Right ventricle myocardium inferior (tissue), 1 donor: ENCODE results near the gene PEPD. TPM values are rescaled to one million over a fixed set of nuclear protein-coding genes. Genes with fewer than 3 reads are reported as not detected.

ENCODE experiments used
- ATAC-seq: fragments of 200-7000 bp; cut with Tn5 transposase; one replicate; pipeline ENCODE4 v1.9.1; 2020; ENCODE audit warnings: mild to moderate bottlenecking, moderate library complexity
- DNase-seq: peaks from one replicate; pipeline ENCODE4 v3.0.0; 2021; ENCODE audit errors: missing footprints
- intact Hi-C: fragments of 100-400 bp; cut with DNase I; formaldehyde crosslinking; loops from one replicate; pipeline ENCODE4 v1.11.0; 2022
- total RNA-seq: library from RNA; stranded (reverse); fragmentation: NEBNext Ultra II Directional; extraction: Animal tissue kit (Norgen Biotek cat#: 25700); gene quantifications from one replicate; pipeline ENCODE4 v1.2.1, GENCODE V29; 2021
- donor health status: DM: no; HTN: yes; CAD: no; lungs with severe emphysema.

Gene PEPD
- total RNA-seq, 1 donor from 2014 or later: 32.1 TPM

DNA sequence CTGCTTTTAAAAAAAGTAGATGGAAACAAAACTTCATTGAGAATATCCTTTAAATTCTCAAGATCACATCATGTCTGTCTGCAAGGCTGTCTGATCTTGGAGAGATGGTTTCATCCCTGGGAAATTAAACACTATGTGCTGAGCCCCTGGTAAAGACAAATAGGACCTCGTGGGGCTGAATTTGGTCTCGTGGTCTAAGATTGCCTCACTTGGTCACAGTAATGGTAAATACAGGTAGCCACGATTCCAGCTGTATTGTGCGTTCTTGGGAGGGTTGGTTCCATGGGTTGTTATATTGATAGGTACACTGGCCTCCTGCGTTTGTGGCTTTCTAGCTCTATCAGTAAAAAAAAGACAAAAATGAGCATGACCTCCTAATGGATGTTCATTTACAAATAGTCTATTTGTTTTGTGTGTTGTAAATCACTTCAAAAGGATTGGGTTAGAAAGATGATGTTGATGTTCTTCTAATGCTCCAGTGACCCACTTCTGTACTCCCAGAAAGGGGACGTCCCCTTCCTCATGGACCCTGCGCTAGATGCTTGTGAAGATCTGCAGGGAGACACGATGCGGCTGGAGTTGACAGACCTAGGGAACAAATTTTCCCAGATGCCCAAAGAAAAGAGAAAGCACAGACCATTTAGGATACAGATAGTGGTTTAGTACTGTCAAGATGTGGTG lies 146.3 kb downstream of the PEPD start:
- DNase-seq: no peak
- intact Hi-C loops: loop anchor here (2.0 to 5.0 kb wide), 2 partner anchors 14 to 73 kb away; partner anchors contain the start of gene CEBPA
- ATAC-seq: no peak

DNA sequence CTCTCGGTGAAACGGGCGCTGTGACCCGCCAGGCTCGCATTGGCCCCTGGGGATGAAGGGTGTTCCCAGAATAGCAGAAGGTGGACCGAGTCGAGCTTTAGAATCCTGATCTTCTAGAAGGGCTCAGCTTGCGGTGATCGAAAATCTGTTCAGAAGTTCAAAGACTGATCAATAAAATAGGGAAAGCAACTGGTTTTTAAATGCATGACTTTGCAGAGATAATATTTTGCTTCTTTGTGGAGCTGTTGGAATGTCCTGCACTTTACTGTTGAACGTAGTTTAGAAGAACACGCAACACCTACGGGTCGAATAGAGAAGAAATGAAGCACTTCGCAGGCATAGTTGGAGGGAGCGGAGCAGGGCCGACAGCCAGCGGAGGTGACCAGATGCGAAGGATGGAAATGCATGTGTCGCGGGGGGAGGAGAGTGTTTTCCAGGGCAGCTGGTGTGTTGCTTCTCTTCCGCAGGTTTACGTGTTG lies 147.3 kb downstream of the PEPD start:
- ATAC-seq (peak; percentile 32), DNase-seq (no peak)
- intact Hi-C loops: loop anchor here (2.0 to 5.0 kb wide), 2 partner anchors 15 to 197 kb away; no protein-coding TSS in a partner anchor

DNA sequence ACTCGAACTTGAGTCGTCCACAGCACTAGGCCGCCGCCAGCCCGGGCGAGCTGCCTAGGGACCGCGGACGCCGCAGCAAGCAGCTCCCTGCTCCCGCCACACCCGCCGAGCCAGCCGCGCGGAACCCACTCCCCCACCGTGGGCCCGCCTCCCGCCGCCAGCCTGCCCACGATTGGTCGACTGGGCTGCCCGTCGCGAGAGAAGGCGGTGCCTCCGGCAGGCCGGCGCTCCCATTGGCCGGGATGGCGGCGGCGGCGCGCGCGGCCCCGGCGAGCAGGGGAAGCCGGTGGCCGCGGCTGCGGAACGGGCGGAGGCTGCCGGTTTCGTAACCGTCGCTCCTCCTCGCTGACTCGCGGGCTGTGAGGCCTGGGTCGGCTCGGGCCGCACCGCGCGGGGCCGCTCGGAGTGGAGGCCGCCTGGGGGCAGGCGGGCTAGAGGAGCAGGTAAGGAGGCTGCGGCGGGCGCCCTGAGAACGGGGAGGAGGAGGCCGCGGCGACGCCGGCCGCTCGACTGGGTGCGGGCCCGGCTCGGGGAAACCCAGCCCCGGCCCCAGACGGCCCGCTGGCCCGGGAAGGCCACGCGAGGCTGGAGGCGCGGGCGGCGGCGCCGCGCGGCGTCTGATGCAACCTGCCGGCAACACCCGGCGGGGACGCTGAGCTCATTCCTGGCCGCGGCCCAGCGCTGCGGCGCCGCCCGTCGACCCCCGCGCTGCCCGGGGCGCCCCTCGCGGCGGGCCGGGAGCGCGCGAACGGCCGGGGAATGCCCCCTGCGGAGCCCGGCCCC lies 147.9 kb downstream of the PEPD start, which contains the start of gene CEBPG:
CEBPG (plus strand) TSS at position 257 of the 783 bp plus-strand sequence. CDS start 5,531 bp downstream, outside the sequence.
- intact Hi-C loops: loop anchor here (2.0 to 5.0 kb wide), 2 partner anchors 15 to 196 kb away; no protein-coding TSS in a partner anchor
- DNase-seq (peak; percentile 97), ATAC-seq (peak; percentile 99)

DNA sequence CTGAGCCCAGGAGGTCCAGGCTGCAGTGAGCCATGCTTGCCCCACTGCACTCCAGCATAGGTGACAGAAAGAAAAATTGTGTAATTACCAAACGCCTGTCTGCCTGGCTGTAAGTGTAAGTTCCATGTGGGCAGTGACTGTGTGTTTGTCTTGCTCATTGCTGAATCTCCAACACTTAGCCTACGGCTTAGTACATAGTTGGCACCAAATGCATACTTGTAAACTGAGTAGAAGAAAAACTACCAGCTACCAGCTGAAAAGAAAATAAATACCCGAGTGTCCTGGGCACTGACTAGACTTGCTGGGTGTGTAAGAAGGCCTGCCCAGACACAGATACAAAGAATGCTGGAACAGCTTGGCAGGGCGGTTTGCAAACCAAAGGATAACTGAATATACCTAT lies 150.8 kb downstream of the PEPD start:
- ATAC-seq (no peak), DNase-seq (no peak)
- intact Hi-C loops: loop anchor here (5.0 kb wide), 1 partner anchor 193 kb away; no protein-coding TSS in a partner anchor

DNA sequence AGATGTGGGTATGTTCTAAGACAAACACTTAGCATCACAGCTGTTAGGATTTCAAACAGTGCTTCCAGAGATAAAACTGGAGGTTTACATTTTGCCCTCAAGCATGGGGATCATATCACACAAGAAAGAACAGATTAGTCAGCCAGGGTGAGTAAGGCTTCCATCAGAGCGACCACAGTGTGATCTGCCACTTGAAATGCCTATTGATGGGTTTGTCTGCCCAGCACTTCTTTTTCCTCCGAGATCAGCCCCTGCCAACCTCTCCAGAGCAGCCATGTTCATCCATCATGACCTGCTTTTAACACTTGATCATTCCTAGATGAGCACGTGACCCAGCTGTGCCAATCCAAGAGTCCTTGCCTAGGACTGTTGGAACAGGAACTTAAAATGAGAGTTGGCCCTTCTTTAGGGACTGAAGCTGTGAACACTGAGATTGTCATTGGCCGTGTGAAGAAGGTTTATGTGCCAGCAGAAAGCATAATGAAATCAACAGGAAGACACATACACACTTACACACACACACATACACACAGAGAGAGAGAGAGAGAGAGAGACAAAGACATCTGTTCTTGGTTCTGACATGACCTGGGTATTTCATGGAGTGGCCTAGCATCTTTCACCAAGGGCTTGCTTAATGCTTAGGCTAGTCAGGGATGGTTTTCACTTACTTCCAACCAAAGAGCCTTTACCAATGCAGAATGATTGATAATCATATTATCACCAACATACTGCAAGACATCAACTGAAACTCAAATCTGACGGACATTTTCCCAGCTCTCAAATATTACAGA lies 153.3 kb downstream of the PEPD start:
- intact Hi-C loops: no loop called here
- no peak for ATAC-seq
- DNase-seq: no peak

DNA sequence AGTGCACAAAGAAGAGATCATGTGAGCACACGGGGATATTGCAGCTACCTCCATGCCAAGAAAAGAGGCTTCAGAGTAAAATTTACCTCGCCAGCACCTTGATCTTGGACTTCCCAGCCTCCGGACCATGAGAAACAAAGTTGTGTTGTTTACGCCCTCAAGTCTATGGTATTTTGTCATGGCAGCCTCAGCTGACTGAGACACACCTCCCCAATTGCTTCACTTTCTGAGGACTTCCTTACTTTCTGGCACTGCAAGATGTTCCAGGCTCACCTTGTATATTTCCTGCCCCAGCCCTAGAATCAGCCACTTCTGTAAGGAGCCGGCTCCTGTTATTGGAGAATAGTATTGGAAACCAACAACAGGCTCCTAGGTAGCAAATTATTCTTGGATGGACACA lies 154.7 kb downstream of the PEPD start:
- ATAC-seq (no peak), DNase-seq (no peak)
- intact Hi-C loops: no loop called here

DNA sequence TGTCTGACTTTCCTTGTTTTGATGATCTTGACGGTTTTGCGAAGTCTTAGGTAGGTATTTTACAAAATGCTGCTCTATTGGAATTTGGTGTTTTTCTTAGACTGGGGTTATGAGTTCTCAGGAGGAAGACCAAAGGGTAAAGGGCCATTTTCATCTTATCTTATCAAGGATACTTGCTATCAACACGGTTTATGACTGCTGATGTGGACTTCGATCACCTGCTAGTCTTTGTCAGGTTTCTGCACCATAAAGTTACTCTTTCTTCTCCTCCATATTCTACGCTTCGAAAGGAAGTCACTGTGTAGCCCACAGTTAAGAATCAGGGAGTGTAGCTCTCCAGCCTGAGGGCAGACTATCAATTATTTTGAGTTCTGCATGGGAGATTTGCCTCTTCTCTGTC lies 155.5 kb downstream of the PEPD start:
- intact Hi-C loops: no loop called here
- ATAC-seq (no peak), DNase-seq (no peak)

DNA sequence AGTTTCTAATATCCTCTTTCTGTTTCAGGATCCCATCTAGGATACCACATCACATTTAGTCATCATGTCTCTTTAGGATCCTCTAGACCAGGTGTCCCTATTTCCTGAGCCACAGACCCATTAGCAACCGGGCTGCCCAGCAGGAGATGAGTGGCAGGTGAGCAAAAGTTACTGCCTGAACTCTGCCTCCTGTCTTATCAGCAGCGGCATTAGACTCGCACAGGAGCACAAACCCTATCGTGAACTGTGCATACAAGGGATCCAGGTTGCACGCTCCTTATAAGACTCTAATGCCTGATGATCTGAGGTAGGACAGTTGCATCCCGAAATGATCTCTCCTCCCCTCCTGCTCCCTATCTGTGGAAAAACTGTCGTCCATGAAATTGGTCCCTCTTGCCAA lies 155.9 kb downstream of the PEPD start:
- DNase-seq (no peak), ATAC-seq (no peak)
- intact Hi-C loops: no loop called here

DNA sequence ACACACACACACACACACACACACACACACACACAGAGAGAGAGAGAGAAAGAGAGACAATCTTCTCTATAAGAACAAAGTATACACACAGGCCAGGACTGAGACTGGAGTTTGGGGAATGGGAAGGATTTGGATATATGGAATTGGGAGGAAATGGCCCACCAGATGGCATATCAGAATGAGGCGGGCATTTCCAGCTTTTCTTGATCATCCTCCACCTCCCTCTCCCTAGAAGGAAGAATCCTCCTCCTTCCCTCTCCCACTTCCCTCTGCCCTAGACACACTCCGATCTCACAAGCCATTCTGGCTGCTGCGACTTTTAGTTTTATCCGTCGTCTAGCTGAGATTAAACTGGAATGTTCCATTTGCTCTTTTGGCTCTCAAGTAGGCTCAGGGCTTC lies 158.1 kb downstream of the PEPD start:
- ATAC-seq: no peak
- intact Hi-C loops: no loop called here

DNA sequence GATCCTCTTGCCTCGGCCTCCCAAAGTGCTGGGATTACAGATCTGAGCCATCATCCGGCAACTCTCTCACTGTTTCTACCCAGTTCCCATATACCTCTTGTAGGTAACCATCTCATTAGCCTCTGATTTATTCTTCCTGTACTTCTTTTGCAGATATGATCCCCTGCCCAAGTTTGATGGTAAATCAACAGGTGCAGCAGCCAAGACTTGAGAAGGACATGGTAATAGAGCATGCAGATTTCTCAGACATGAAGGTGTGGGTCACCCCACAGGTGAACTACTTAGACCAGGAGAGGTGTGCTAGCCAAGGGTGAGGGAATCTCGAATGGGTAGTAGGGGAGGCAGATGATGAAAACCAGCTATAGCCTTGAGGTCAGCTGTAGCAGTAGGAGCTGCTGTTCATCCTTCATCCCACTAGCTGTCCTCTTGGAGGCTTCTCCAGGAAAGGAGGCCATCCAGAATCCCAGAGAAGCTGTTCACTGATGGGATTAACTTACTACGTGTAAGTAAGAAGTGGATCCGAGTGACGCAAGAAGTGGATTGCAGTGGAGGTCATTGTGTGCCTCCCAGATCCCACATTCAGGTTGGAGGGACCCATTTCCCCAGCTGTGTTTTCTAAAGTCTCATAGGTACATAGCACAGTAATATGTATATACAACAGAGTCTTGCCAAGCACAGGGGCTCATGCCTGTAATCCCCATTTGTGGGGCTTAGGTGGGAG lies 158.9 kb downstream of the PEPD start:
- no peak for ATAC-seq
- no peak for DNase-seq
- intact Hi-C loops: no loop called here

More for the DNA sequence above, 158.1 kb downstream of the PEPD start:
- no peak for DNase-seq

DNA sequence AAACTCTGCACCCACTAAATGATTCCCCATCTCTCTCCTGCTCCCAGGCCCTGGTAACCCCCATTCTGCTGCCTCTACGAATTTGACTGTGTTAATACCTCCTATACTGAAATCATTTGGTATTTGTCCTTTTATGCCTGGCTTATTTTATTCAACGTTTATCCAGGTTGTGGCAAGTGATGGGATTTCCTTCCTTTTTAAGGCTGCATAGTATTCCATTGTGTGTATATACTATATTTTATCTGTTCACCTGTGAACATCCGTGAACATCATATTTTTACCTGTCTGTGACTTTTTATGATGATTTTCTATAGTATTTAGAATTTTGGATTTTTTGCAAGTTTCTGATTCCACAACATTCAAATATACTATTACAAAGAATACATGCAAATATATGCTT lies 162.0 kb downstream of the PEPD start:
- intact Hi-C loops: no loop called here
- ATAC-seq (no peak), DNase-seq (no peak)

DNA sequence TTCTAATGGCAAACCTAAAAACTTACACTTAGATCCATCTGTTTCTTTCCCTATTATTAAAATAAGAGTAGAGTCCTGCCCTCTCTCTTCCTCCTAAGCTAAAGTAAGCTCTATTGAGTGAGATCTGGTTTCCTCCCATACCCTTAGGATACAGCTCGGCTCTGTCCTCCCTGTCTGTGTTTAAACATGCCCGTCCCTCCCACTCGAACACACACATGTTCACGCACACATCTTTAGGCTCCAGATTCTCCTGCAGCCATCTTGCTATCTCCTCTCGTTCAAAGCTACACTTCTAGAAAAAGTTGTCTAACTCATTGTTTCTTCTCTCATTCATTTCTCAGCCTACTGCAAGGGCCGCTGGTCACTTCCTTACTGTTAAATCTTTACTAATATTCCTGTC lies 163.2 kb downstream of the PEPD start:
- intact Hi-C loops: no loop called here

DNA sequence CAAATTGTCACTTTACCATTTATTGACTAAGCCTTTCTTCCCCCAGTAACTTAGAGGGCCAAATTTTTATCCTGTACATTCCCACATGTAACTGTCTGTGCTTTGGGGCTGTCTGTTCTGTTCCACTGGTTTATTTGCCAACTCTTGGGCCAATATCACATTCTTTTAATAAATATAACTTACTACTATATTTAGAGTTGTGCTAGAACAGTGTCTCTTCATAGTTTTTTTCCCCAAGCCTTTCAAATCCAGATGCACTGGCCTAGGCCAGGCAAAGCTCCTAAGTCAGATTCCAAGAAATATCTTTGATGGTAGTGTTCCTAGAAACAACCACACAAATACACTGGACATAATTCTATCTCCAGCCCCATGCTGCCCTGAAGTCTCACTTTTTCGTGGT lies 164.0 kb downstream of the PEPD start:
- ATAC-seq: no peak
- no peak for DNase-seq
- intact Hi-C loops: no loop called here

More for the DNA sequence above, 163.2 kb downstream of the PEPD start:
- DNase-seq: no peak
- no peak for ATAC-seq

DNA sequence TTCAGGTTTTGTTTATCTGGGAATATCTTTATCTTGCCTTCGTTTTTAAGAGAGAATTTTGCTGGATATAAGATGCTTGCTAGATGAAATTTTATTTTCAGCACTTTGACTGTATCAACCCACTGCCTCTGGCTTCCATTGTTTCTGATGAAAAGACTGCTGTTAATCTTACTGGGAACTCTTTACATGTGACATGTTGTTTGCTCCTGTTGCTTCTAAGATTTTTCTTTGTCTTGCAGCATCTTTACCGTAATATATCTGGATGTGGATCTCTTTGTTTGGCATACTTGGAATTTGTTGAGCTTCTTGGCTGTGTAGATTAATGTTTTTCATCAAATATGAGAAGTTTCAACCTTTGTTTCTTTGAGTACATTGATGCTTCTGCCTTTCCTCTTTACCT lies 166.1 kb downstream of the PEPD start:
- no peak for DNase-seq
- intact Hi-C loops: no loop called here

DNA sequence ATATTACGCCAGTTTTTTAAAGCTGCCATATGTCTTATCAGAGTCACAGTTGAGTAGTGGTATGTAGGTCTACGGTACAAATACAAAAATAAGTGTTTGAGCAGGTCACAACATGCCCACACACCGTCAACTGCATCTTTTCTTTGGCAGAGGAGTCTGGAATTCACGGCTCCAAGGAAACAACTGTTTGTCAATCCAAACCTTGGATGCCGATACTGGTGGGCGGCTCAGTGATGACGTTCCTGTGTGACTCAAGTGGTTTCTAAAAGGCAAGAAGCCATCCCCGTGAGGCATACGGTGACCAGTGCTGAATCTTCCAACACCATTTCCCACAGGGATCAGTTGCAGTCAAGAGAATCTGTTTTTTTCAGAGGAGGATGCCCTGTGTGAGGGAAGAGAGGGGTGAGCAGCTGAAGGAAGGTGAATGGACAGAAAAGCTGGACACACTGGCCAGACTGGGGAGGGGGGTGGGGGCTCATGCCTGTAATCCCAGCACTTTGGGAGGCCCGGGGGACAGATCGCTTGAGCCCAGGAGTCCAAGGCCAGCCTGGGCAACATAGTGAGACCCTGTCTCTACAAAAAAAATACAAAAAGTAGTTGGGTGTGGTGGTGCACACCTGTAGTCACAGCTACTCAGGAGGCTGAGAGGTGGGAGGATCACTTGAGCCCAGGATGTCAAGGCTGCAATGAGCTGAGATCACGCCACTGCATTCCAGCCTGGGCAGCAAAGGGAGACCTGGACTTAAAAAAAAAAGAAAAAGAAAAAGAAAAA lies 170.9 kb downstream of the PEPD start:
- no peak for DNase-seq
- intact Hi-C loops: no loop called here
- ATAC-seq: no peak

More for the DNA sequence above, 166.1 kb downstream of the PEPD start:
- no peak for ATAC-seq

DNA sequence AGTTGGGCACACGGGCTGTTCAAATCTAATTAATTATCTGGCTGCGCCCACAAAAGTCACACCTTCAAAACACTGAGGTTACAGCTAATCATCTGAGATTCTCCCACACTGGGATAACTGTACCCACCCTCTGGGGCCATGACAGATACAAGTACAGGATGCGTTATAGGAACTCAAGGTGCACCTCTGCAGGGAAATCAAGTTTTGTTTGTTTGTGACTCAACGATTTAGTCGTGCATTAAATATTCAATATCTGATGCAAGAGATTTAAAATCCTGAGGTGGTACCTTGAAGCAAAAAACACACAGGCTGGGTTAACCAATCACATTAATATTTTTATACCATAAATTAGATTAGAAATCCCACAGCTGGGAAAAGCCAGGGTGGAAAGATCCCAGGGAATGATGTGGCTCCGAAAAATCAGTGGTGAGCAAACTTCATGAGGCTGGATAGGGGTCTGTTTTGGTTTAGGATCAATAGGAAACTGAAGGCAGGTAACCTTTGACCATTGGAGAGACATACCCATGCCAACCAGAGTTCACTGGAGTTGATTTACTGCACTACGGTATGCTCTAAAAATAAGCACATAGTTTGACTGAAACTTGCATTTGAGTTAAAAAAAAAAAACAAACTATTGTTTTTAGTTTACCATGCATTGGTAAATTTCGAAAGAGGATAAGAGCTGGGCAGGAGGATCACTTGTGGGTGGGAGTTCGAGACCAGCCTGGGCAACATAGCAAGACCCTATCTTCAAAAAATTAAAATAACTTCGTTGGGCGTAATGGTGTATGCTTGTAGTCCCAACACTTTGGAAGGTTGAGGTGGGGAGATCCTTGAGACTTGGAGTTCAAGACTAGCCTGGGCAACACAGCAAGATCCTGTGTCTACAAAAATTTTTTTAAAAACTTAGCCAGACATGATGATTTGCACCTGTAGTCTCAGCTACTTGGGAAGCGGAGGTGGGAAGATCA lies 172.0 kb downstream of the PEPD start:
- no peak for ATAC-seq
- no peak for DNase-seq
- intact Hi-C loops: no loop called here
